HL-60 (cell line): ENCODE measurements around the gene AFAP1L2.

Source experiments
- CTCF ChIP-seq: IDR thresholded peaks from one replicate; pipeline ENCODE4 v1.5.1; 2011; ENCODE audit warnings: low read length, control low read depth, inconsistent platforms; ENCODE audit not compliant: insufficient read depth
- REST ChIP-seq: IDR thresholded peaks from 2 replicates; pipeline ENCODE4 v1.6.1; 2012; ENCODE audit warnings: low read depth; ENCODE audit not compliant: insufficient replicate concordance
- SPI1 ChIP-seq: IDR thresholded peaks from 2 replicates; pipeline ENCODE4 v1.6.1; 2012; ENCODE audit warnings: low read depth, mild to moderate bottlenecking, borderline replicate concordance

GRCh38 chr10:114282526-114282925 is 121.8 kb downstream of the AFAP1L2 start:
- TF ChIP-seq CTCF (no peak), REST (no peak), SPI1 (no peak)
